Naive thymus-derived CD4-positive, alpha-beta T cell (primary cell): ENCODE data around the gene GAL3ST2. TPM values are rescaled to one million over a fixed set of nuclear protein-coding genes. Genes with fewer than 3 reads are reported as not detected.
A peak's percentile ranks its signal among the peaks of the same experiment; 100 is the strongest.
"Not testable (repeated sequence)": the region's sequence is repeated elsewhere in the genome, so short reads cannot be mapped to it uniquely, and the experiment has no call there.

Source experiments
- ATAC-seq: fragments of 150-1000 bp; cut with Tn5 transposase; 2 replicates; pipeline ENCODE4 v1.10.0; 2021; ENCODE audit warnings: mild to moderate bottlenecking, moderate library complexity
- CTCF ChIA-PET: fragments of 350-600 bp; sonication (Branson Sonifier 250); formaldehyde crosslinking; loops from one replicate; lab custom pipeline; 2021; ENCODE audit warnings: antibody characterized with exemption; lab: Charles Lee
- POLR2A ChIA-PET: fragments of 350-600 bp; sonication (Branson Sonifier 250); formaldehyde crosslinking; loops from one replicate; lab custom pipeline; 2021; ENCODE audit warnings: antibody characterized with exemption, inconsistent platforms; lab: Charles Lee
- DNase-seq, 9 donors: peaks; one replicate each; pipeline versions ENCODE4 v3.0.0 to v3.0.0-alpha.2; 2020 to 2022; ENCODE audit warnings: mixed read lengths in 1 of 9
- H3K27ac ChIP-seq: one replicate; pipeline ENCODE4 v1.7.0; 2013; ENCODE audit warnings: mild to moderate bottlenecking, low read depth, low read length, moderate library complexity
- H3K27me3 ChIP-seq, 2 donors: one replicate each; pipeline ENCODE4 v1.7.0; 2013; ENCODE audit warnings: low read length in 2 of 2, mild to moderate bottlenecking in 2 of 2, moderate library complexity in 2 of 2; ENCODE audit not compliant: control insufficient read depth in 2 of 2, insufficient read depth in 2 of 2
- H3K36me3 ChIP-seq, 3 experiments: 1 replicate in 2 of 3; 2 replicates in 1 of 3; pipeline ENCODE4 v1.7.0; 2013; ENCODE audit warnings: low read length in 3 of 3, mild to moderate bottlenecking in 3 of 3, moderate library complexity in 1 of 3; ENCODE audit not compliant: insufficient read depth in 3 of 3, control insufficient read depth in 2 of 3
- H3K4me1 ChIP-seq, 2 donors: one replicate each; pipeline ENCODE4 v1.7.0; 2013; ENCODE audit warnings: low read length in 2 of 2, mild to moderate bottlenecking in 2 of 2, moderate library complexity in 1 of 2; ENCODE audit not compliant: control insufficient read depth in 2 of 2, insufficient read depth in 2 of 2
- H3K4me3 ChIP-seq: 2 replicates; pipeline ENCODE4 v1.7.0; 2013; ENCODE audit warnings: mild to moderate bottlenecking, low read length
- H3K9me3 ChIP-seq, 3 experiments: 1 replicate in 2 of 3; 2 replicates in 1 of 3; pipeline ENCODE4 v1.7.0; 2013; ENCODE audit warnings: low read length in 3 of 3; ENCODE audit not compliant: control insufficient read depth in 2 of 3
- H3K27ac Mint-ChIP-seq, 9 donors: one replicate each; pipeline ENCODE4 v1.8.0; 2020 to 2022; ENCODE audit warnings: mixed read lengths in 9 of 9, mild to moderate bottlenecking in 8 of 9, moderate library complexity in 5 of 9, inconsistent platforms in 2 of 9
- H3K27me3 Mint-ChIP-seq, 5 donors: one replicate each; pipeline ENCODE4 v1.8.0; 2021 to 2022; ENCODE audit warnings: mixed read lengths in 5 of 5, mild to moderate bottlenecking in 1 of 5
- H3K36me3 Mint-ChIP-seq, 5 donors: one replicate each; pipeline ENCODE4 v1.8.0; 2020 to 2022; ENCODE audit warnings: mixed read lengths in 5 of 5, mild to moderate bottlenecking in 3 of 5, inconsistent platforms in 1 of 5
- H3K4me1 Mint-ChIP-seq, 7 donors: one replicate each; pipeline ENCODE4 v1.8.0; 2020 to 2022; ENCODE audit warnings: mixed read lengths in 7 of 7, mild to moderate bottlenecking in 3 of 7, inconsistent platforms in 1 of 7
- H3K4me3 Mint-ChIP-seq, 10 donors: one replicate each; pipeline ENCODE4 v1.8.0; 2020 to 2022; ENCODE audit warnings: mild to moderate bottlenecking in 10 of 10, mixed read lengths in 10 of 10, moderate library complexity in 6 of 10, inconsistent platforms in 2 of 10
- H3K9me3 Mint-ChIP-seq, 11 donors: one replicate each; pipeline ENCODE4 v1.8.0; 2020 to 2022; ENCODE audit warnings: mixed read lengths in 11 of 11, mild to moderate bottlenecking in 4 of 11, inconsistent platforms in 1 of 11, moderate library complexity in 1 of 11
- intact Hi-C, 2 donors: fragments of 100-400 bp; cut with micrococcal nuclease; formaldehyde crosslinking; loops; one replicate each; pipeline ENCODE4 v1.15.1; 2023
- polyA plus RNA-seq, 2 donors: library from polyadenylated mRNA; unstranded; fragments of 300-500 nt; fragmentation: Illumina TruSeq; gene quantifications; one replicate each; pipeline ENCODE4 v1.2.3, GENCODE V29; 2021
- total RNA-seq, 6 experiments: library from RNA in 5 of 6; stranded (reverse) in 5 of 6; gene quantifications; 1 replicate in 5 of 6; 2 replicates in 1 of 6; pipeline ENCODE4 v1.2.3 and lab custom pipeline; 2021 to 2026

Gene GAL3ST2
- total and polyA plus RNA-seq, 7 experiments from 2014 or later, result 0.17 to 0.93 (median 0.37) TPM; not detected in 4

- peaks cover 9 to 47% (median 32%) of the 10 kb centered on the region in 7 donors for H3K4me1 Mint-ChIP-seq
Measured at GRCh38 chr2:241738040-241738686, 38.5 kb upstream of the GAL3ST2 start.

DNA sequence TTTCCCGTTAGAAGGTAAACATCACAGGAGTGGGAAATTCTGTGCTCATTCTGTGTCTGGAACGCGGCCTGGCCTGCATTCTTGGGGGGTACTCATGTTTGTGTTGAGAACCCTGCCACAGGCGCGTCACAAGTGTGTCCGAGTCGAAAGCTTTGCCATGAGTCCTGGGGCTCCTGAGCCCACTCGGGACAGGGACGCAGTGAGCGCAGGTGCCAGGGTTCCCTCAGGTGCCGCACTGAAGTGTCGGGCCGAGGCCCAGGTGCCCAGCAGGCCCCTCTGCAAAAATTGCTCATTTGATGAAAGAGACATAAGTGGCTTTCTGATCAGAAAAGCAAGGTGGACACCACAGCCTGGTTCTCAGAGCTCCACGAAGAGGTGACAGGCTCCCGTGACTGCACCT is 37.4 kb upstream of the GAL3ST2 start:
- no peak for ATAC-seq
- ChIA-PET POLR2A (interaction anchor here (1.0 to 1.7 kb wide), 2 partner anchors 11 to 37 kb away, joined by 3 to 4 read pairs; partner anchors contain the start of gene ING5), CTCF (interaction anchor here (0.6 kb wide), 1 partner anchor 140 kb away, joined by 3 read pairs; no protein-coding TSS in a partner anchor)
- peak overlapping the region in 1 of 10 donors; percentile 53 for H3K4me3 Mint-ChIP-seq
- H3K36me3 ChIP-seq, result peaks cover 0 to 23% (median 0%) of the 10 kb centered on the region in 3 experiments
- H3K9me3 ChIP-seq, result no peaks in the 10 kb centered on the region
- intact Hi-C loops, result loop anchor here in 1 of 2 donors (10.0 kb wide), 1 partner anchor 1174 kb away; the partner anchor contains the start of genes DUSP28 and RNPEPL1
- peaks cover 18 to 30% of the 10 kb centered on the region in 2 donors for H3K4me1 ChIP-seq
- no peaks in the 10 kb centered on the region for H3K27me3 ChIP-seq
- H3K4me3 ChIP-seq, result no peak overlapping the region
- H3K36me3 Mint-ChIP-seq, result peaks cover 0 to 5% (median 0%) of the 10 kb centered on the region in 5 donors
- H3K4me1 Mint-ChIP-seq, result peaks cover 9 to 40% (median 32%) of the 10 kb centered on the region in 7 donors
- DNase-seq, result no peak
- no peak overlapping the region for H3K27ac ChIP-seq
- H3K9me3 Mint-ChIP-seq, result no peaks in the 10 kb centered on the region
- H3K27ac Mint-ChIP-seq, result no peak overlapping the region
- no peaks in the 10 kb centered on the region for H3K27me3 Mint-ChIP-seq

More at GRCh38 chr2:241738040-241738686, 38.5 kb upstream of the GAL3ST2 start:
- no peak overlapping the region for H3K4me3 ChIP-seq
- no peaks in the 10 kb centered on the region for H3K27me3 ChIP-seq
- ATAC-seq, result no peak
- Mint-ChIP-seq H3K4me3 (peak overlapping the region in 5 of 10 donors; percentile 6 to 49 (median 36)), H3K9me3 (no peaks in the 10 kb centered on the region), H3K27ac (peak overlapping the region in 1 of 9 donors; percentile 0), H3K36me3 (peaks cover 0 to 5% (median 0%) of the 10 kb centered on the region in 5 donors), H3K27me3 (no peaks in the 10 kb centered on the region)
- CTCF ChIA-PET, result no interaction called here
- H3K36me3 ChIP-seq, result peaks cover 0 to 13% (median 0%) of the 10 kb centered on the region in 3 experiments
- POLR2A ChIA-PET, result no interaction called here
- no peaks in the 10 kb centered on the region for H3K9me3 ChIP-seq
- H3K27ac ChIP-seq, result no peak overlapping the region
- DNase-seq, result no peak
- intact Hi-C loops, result loop anchor here in 1 of 2 donors (10.0 kb wide), 1 partner anchor 1173 kb away; the partner anchor contains the start of genes DUSP28 and RNPEPL1
- H3K4me1 ChIP-seq, result peaks cover 21 to 30% of the 10 kb centered on the region in 2 donors

- peak in 1 of 9 donors; percentile 59 for DNase-seq
- ChIA-PET CTCF (interaction anchor here (0.6 kb wide), 3 partner anchors 81 to 449 kb away, joined by 3 read pairs; no protein-coding TSS in a partner anchor), POLR2A (interaction anchor here (1.0 to 1.7 kb wide), 2 partner anchors 11 to 38 kb away, joined by 3 to 4 read pairs; partner anchors contain the start of gene ING5)
- Mint-ChIP-seq H3K27ac (peak overlapping the region in 4 of 9 donors; percentile 14 to 45 (median 34)), H3K27me3 (no peaks in the 10 kb centered on the region), H3K9me3 (no peaks in the 10 kb centered on the region), H3K36me3 (peaks cover 0 to 6% (median 0%) of the 10 kb centered on the region in 5 donors), H3K4me1 (peaks cover 9 to 40% (median 32%) of the 10 kb centered on the region in 7 donors), H3K4me3 (peak overlapping the region in 8 of 10 donors; percentile 5 to 57 (median 26))
- no peak overlapping the region for H3K4me3 ChIP-seq
- intact Hi-C loops, result loop anchor here in 1 of 2 donors (10.0 kb wide), 1 partner anchor 1175 kb away; the partner anchor contains the start of genes DUSP28 and RNPEPL1
- H3K4me1 ChIP-seq, result peaks cover 18 to 30% of the 10 kb centered on the region in 2 donors
- H3K27ac ChIP-seq, result no peak overlapping the region
- peaks cover 0 to 27% (median 0%) of the 10 kb centered on the region in 3 experiments for H3K36me3 ChIP-seq
- H3K27me3 ChIP-seq, result no peaks in the 10 kb centered on the region
- H3K9me3 ChIP-seq, result no peaks in the 10 kb centered on the region
- no peak for ATAC-seq
Measured at GRCh38 chr2:241739651-241740050, 37.0 kb upstream of the GAL3ST2 start.

- Histone ChIP-seq H3K9me3 (no peaks in the 10 kb centered on the region), H3K27me3 (no peaks in the 10 kb centered on the region), H3K4me3 (no peak overlapping the region), H3K27ac (no peak overlapping the region), H3K4me1 (peaks cover 18 to 25% of the 10 kb centered on the region in 2 donors), H3K36me3 (peaks cover 0 to 36% (median 0%) of the 10 kb centered on the region in 3 experiments)
- peaks cover 0 to 2% (median 0%) of the 10 kb centered on the region in 11 donors for H3K9me3 Mint-ChIP-seq
- CTCF ChIA-PET, result no interaction called here
- POLR2A ChIA-PET, result interaction anchor here (0.6 kb wide), 1 partner anchor 101 kb away, joined by 3 read pairs; no protein-coding TSS in a partner anchor
- ATAC-seq, result peak; percentile 76
- peaks cover 6 to 19% (median 8%) of the 10 kb centered on the region in 5 donors for H3K36me3 Mint-ChIP-seq
- H3K4me1 Mint-ChIP-seq, result peaks cover 9 to 38% (median 32%) of the 10 kb centered on the region in 7 donors
- intact Hi-C loops, result no loop called here
- no peak for DNase-seq
- peak overlapping the region in 4 of 9 donors; percentile 11 to 69 (median 54) for H3K27ac Mint-ChIP-seq
- H3K27me3 Mint-ChIP-seq, result no peaks in the 10 kb centered on the region
- H3K4me3 Mint-ChIP-seq, result peak overlapping the region in 8 of 10 donors; percentile 21 to 76 (median 46)
Measured at GRCh38 chr2:241741016-241741415, 35.6 kb upstream of the GAL3ST2 start.

DNA sequence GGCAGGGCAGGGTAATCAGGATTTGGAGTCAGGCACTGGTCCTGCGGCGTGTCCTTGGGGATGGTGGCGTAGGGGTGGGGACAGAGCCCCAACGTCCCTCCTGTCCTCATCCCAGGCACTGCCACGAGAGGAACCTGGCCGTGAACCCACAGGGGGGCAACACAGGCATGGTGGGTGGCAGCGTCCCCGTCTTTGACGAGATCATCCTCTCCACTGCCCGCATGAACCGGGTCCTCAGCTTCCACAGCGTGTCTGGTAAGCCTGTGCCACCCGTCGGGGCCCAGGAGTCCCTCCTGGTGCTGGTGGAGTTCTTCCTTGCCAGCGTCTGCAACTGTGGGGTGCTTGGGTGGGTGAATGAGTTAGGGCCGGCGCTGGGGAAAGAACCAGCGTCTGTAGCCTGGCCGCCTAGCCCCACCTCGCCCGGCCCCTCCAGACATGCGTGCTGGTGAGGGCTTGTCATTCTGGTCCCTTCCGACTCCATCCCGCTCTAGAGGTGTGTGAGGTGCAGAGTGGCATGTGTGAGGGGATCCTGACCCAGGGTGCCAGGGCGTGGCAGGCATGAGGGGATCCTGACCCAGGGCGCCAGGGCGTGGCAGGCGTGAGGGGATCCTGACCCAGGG is 34.2 kb upstream of the GAL3ST2 start:
- no peaks in the 10 kb centered on the region for H3K27me3 ChIP-seq
- no peak for DNase-seq
- ChIA-PET POLR2A (no interaction called here), CTCF (no interaction called here)
- H3K9me3 ChIP-seq, result no peaks in the 10 kb centered on the region
- no peaks in the 10 kb centered on the region for H3K27me3 Mint-ChIP-seq
- no peak for ATAC-seq
- peaks cover 0 to 37% (median 0%) of the 10 kb centered on the region in 3 experiments for H3K36me3 ChIP-seq
- intact Hi-C loops, result no loop called here
- H3K4me1 ChIP-seq, result peaks cover 18 to 25% of the 10 kb centered on the region in 2 donors
- no peak overlapping the region for H3K4me3 ChIP-seq
- no peak overlapping the region for H3K27ac ChIP-seq
- H3K9me3 Mint-ChIP-seq, result peaks cover 0 to 5% (median 0%) of the 10 kb centered on the region in 11 donors
- H3K4me3 Mint-ChIP-seq, result no peak overlapping the region
- peaks cover 8 to 28% (median 15%) of the 10 kb centered on the region in 5 donors for H3K36me3 Mint-ChIP-seq
- no peak overlapping the region for H3K27ac Mint-ChIP-seq
- peaks cover 8 to 30% (median 26%) of the 10 kb centered on the region in 7 donors for H3K4me1 Mint-ChIP-seq

DNA sequence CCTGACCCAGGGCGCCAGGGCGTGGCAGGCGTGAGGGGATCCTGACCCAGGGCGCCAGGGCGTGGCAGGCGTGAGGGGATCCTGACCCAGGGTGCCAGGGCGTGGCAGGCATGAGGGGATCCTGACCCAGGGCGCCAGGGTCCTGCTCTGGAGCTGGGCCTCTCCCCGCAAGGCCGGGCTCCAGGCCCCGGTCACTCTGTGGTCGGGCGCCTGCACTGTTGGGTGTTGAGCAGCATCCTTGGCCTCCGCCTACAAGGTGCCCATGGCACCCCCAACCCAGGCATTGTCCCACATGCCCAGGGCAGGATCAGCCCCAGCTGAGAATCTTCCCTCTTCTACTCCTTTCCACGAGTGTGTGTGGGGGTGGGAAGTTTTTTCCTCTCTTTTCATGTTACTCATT is 33.6 kb upstream of the GAL3ST2 start:
- H3K4me3 ChIP-seq, CTCF ChIA-PET, H3K9me3 Mint-ChIP-seq, DNase-seq, POLR2A ChIA-PET, intact Hi-C loops, H3K27ac ChIP-seq, H3K9me3 ChIP-seq, ATAC-seq, H3K27me3 Mint-ChIP-seq, H3K27me3 ChIP-seq: not testable (repeated sequence)
- H3K4me1 ChIP-seq, result peaks cover 18 to 25% of the 10 kb centered on the region in 2 donors
- peak overlapping the region in 1 of 9 donors; percentile 54 for H3K27ac Mint-ChIP-seq
- H3K4me1 Mint-ChIP-seq, result peaks cover 4 to 26% (median 21%) of the 10 kb centered on the region in 7 donors
- H3K36me3 Mint-ChIP-seq, result peaks cover 8 to 23% (median 15%) of the 10 kb centered on the region in 5 donors
- H3K36me3 ChIP-seq, result peaks cover 0 to 37% (median 0%) of the 10 kb centered on the region in 3 experiments
- peak overlapping the region in 1 of 10 donors; percentile 37 for H3K4me3 Mint-ChIP-seq
